Large intestine (tissue), 3 donors: ENCODE data around the gene RPS6KC1. TPM values are rescaled to one million over a fixed set of nuclear protein-coding genes. Genes with fewer than 3 reads are reported as not detected.
A peak's percentile ranks its signal among the peaks of the same experiment; 100 is the strongest.
"Not testable (repeated sequence)": the region's sequence is repeated elsewhere in the genome, so short reads cannot be mapped to it uniquely, and the experiment has no call there.

Experiments used
- DNase-seq, 2 donors: peaks; one replicate each; pipeline versions ENCODE4 v3.0.0 to v3.0.0-alpha.2; 2013
- H3K27ac ChIP-seq: one replicate; pipeline ENCODE4 v1.5.1; 2013; ENCODE audit warnings: low read length
- H3K27me3 ChIP-seq: 2 replicates; pipeline ENCODE4 v1.6.1; 2013; ENCODE audit warnings: low read length; ENCODE audit not compliant: control insufficient read depth, insufficient read depth
- H3K36me3 ChIP-seq: 2 replicates; pipeline ENCODE4 v1.6.1; 2013; ENCODE audit warnings: low read length; ENCODE audit not compliant: control insufficient read depth, insufficient read depth
- H3K4me1 ChIP-seq: one replicate; pipeline ENCODE4 v1.6.1; 2013; ENCODE audit warnings: low read length; ENCODE audit not compliant: control insufficient read depth, insufficient read depth
- H3K4me3 ChIP-seq: one replicate; pipeline ENCODE4 v1.5.1; 2013; ENCODE audit warnings: low read length
- H3K9me3 ChIP-seq: one replicate; pipeline ENCODE4 v1.6.1; 2013; ENCODE audit warnings: mild to moderate bottlenecking, low read depth, low read length, moderate library complexity; ENCODE audit not compliant: control insufficient read depth
- WGBS: methylation state at CpG from one replicate; pipeline ENCODE4 v1.1.5; 2013; ENCODE audit warnings: low lambda C conversion rate; ENCODE audit not compliant: insufficient coverage; 5-methylcytosine and 5-hydroxymethylcytosine counted together
- polyA plus RNA-seq: library from polyadenylated mRNA; unstranded; fragments of 120-200 nt; gene quantifications from one replicate; pipeline ENCODE4 v1.2.1, GENCODE V29; 2013

Gene RPS6KC1
- polyA plus RNA-seq, 1 donor = 13.7 TPM

DNA sequence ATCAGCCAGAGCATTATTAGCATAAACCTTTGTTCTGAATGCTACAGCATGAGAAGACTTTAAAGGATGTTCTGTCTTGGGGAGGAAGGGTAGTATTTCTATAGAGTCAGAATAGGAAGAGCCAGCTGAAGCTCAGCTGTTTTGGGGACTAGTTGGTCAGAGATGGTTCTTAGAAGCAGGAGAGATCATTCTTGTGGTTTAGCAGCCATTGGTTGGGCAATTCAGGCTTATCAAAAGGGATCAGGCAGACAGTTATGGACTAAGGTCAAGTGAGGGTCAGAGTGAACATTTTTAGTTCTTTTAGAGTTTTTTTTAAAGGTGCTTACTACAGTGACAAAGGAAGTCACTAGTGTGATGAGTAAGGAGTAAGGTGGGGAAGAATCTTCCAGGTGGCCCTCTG lies 245.5 kb downstream of the RPS6KC1 start:
- no peaks in the 10 kb centered on the region for H3K9me3 ChIP-seq
- no peak for DNase-seq
- H3K4me1 ChIP-seq = no peaks in the 10 kb centered on the region
- H3K36me3 ChIP-seq = no peaks in the 10 kb centered on the region
- H3K4me3 ChIP-seq = no peak overlapping the region
- H3K27me3 ChIP-seq = no peaks in the 10 kb centered on the region
- no peak overlapping the region for H3K27ac ChIP-seq

DNA sequence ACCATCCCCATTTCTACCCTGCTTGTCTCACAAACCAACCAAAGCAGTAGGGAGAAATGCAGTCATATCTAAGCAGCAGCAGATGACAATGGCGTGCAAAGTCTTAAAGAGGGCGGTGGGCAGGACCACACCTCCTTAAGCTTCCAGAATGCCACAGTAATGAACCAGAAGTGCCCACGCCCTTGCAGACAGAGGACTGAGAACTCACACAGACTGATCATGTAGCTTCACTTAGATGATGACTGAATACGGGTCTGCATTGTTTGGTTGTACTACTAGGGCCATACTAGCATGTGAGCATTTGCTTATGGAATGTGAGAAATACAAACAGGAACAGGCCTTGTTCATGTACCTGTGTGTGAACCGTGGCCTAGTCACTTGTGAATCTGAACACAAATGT lies 246.0 kb downstream of the RPS6KC1 start:
- Histone ChIP-seq H3K4me1 (no peaks in the 10 kb centered on the region), H3K27me3 (no peaks in the 10 kb centered on the region), H3K4me3 (no peak overlapping the region), H3K36me3 (no peaks in the 10 kb centered on the region), H3K27ac (no peak overlapping the region), H3K9me3 (no peaks in the 10 kb centered on the region)
- WGBS = no CpG with 5 or more reads among the region's 5 CpGs
- DNase-seq = no peak

DNA sequence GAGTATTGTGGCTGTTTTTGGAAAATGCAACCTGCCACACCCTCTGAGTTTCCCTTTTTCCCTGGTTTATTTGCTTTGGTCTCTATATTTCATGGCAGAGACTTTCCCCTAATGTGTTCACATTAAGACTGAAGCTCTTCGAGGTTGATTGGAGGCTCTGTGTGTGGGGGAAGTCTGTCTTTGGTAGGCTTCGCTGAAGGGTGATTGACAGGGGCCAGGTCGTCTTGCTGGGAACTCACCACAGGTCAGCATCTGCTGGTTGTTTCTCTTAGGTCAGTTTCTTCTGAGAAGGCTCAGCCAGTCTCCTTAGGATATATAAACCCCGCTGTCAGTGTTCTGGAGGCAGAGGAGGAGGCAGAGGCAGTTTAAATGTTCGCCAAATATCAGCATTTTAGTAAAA lies 249.4 kb downstream of the RPS6KC1 start:
- Histone ChIP-seq H3K27me3 (no peaks in the 10 kb centered on the region), H3K4me3 (no peak overlapping the region), H3K4me1 (no peaks in the 10 kb centered on the region), H3K36me3 (no peaks in the 10 kb centered on the region), H3K9me3 (no peaks in the 10 kb centered on the region), H3K27ac (no peak overlapping the region)
- no peak for DNase-seq
- WGBS = 80% methylated on average over 1 of the region's 5 CpGs

DNA sequence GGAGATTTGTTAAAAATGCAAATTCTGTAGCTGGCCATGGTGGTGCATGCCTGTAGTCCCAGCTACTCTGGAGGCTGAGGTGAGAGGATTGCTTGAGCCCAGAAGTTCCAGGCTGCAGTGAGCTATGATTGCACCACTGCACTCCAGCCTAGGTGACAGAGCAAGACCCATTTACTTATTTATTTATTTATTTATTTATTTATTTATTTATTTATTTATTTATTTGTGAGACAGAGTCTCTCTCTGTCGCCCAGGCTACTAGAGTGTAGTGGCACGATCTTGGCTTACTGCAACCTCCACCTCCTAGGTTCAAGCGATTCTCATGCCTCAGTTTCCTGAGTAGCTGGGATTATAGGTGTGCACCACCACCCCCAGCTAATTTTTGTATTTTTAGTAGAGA lies 250.5 kb downstream of the RPS6KC1 start:
- H3K9me3 ChIP-seq, H3K36me3 ChIP-seq, DNase-seq, H3K4me3 ChIP-seq, H3K27me3 ChIP-seq, H3K27ac ChIP-seq, H3K4me1 ChIP-seq: not testable (repeated sequence)
- no CpG with 5 or more reads among the region's 3 CpGs for WGBS

DNA sequence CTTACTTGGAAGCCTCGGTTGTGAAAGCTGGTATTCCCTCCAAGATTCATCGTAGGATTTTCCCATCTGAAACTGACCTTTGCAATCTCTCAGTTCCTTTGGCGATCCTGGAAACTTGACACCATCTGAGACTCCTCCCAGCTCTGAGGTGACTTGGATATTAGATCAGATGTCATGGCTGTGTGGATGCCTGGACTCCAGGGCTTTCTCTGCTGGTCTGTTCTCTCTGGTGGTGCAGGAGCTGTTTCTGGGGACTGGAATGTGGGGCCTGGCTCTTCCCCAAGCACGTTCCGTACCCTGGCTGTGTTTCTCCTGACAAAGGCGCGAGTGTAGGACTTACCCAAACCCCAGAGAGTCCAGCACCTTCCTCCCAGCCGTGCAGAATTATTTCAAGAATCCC lies 252.2 kb downstream of the RPS6KC1 start:
- DNase-seq = peak in 1 of 2 donors; percentile 14
- WGBS = no CpG with 5 or more reads among the region's 8 CpGs

DNA sequence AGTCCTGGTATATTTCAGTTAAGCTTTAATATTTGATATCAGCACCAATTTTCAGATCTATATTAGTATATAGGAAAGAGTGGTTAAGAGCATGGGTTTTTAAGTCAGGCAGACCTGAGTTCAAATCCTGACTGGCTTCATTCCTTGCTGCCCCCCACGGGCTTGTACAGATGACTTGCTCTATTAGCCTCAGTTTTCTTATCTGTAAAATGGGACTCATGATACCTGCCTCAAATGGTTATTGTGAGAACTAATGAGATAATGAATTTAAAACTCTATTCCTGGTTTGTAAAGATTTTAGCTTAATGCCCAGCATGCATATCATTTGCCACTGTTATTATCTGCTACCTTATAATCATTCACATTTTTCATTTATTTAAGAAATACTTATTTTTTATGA lies 264.5 kb downstream of the RPS6KC1 start:
- Histone ChIP-seq H3K27ac (no peak overlapping the region), H3K4me3 (no peak overlapping the region), H3K27me3 (no peaks in the 10 kb centered on the region), H3K36me3 (no peaks in the 10 kb centered on the region), H3K4me1 (no peaks in the 10 kb centered on the region), H3K9me3 (peaks cover 6% of the 10 kb centered on the region)
- no peak for DNase-seq
- WGBS = no CpG with 5 or more reads among the region's 1 CpG

More for the DNA sequence above, 252.2 kb downstream of the RPS6KC1 start:
- H3K4me3 ChIP-seq = no peak overlapping the region
- H3K36me3 ChIP-seq = no peaks in the 10 kb centered on the region
- no peaks in the 10 kb centered on the region for H3K9me3 ChIP-seq
- H3K27me3 ChIP-seq = no peaks in the 10 kb centered on the region
- H3K4me1 ChIP-seq = no peaks in the 10 kb centered on the region
- H3K27ac ChIP-seq = no peak overlapping the region

DNA sequence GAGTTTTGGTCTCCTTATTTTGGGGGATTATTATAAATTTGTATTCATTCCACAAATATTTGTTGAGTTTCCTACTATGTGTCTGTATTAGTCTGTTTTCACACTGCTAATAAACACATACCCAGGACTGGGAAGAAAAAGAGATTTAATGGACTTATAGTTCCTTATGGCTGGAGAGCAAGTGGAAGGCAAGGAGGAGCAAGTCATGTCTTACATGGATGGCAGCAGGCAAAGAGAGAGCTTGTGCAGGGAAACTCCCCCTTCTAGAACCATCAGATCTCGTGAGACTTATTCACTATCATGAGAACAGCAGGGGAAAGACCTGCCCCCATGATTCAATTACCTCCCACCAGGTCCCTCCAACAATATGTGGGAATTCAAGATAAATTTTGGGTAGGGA lies 267.4 kb downstream of the RPS6KC1 start:
- not testable (repeated sequence) for H3K4me1 ChIP-seq, H3K9me3 ChIP-seq, H3K4me3 ChIP-seq, H3K27ac ChIP-seq, H3K27me3 ChIP-seq, DNase-seq, H3K36me3 ChIP-seq
- WGBS = no CpG with 5 or more reads among the region's 1 CpG

DNA sequence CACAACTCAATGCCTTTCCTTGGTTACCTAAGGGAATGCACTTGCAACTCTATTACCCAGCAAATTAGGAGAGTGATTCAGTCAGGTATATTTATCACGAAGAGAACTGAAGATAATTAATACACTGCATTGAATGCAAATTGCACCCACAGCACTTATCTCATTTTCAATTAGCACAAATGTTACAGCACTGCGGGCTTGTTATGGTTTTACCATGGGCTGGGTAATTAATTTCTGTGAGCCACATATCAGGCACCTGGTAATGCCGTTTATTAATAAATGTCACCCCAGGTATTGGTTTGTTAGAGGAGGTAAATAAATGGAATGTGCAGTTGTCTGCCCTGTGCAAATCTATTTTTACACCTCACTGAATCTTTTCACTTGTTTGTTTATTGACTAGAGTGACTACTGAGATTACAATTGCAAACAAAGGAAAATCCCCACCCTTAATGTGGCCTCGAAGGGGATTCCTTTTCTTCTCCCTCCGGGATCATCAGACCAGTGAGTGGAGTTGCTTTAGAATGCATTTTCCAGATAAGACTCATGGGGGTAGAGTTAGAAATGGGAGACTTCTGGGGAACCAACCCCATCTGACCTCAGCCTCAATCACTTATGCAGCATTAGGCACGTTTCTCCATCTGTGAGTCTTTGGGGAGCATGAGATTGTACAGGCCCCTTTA lies 269.3 kb downstream of the RPS6KC1 start:
- WGBS = no CpG with 5 or more reads among the region's 6 CpGs
- no peak for DNase-seq
- no peaks in the 10 kb centered on the region for H3K4me1 ChIP-seq
- no peaks in the 10 kb centered on the region for H3K36me3 ChIP-seq
- H3K4me3 ChIP-seq = no peak overlapping the region
- no peaks in the 10 kb centered on the region for H3K27me3 ChIP-seq
- no peak overlapping the region for H3K27ac ChIP-seq
- H3K9me3 ChIP-seq = peaks cover 6% of the 10 kb centered on the region

Other genes with a start within 250 kb of the RPS6KC1 start
- 0.25 TPM for gene SPATA45, start 203.6 kb upstream of the RPS6KC1 start, polyA plus RNA-seq
- 36.3 TPM for gene FLVCR1, start 193.0 kb upstream of the RPS6KC1 start, polyA plus RNA-seq
- gene VASH2, start 100.7 kb upstream of the RPS6KC1 start, polyA plus RNA-seq = 5.1 TPM
- 33.0 TPM for gene ANGEL2, start 35.4 kb upstream of the RPS6KC1 start, polyA plus RNA-seq